WTC11 (cell line): ENCODE measurements around the gene STX17. TPM values are rescaled to one million over a fixed set of nuclear protein-coding genes. Genes with fewer than 3 reads are reported as not detected.

ENCODE experiments used
- ATAC-seq: fragments of 200-7000 bp; cut with Tn5 transposase; 2 replicates; pipeline ENCODE4 v1.10.0; 2021; ENCODE audit warnings: mild to moderate bottlenecking, moderate library complexity
- CTCF ChIA-PET: fragments of 300-600 bp; sonication (Branson Sonifier 250); formaldehyde crosslinking; loops from one replicate; lab custom pipeline; 2021; ENCODE audit warnings: antibody characterized with exemption; lab: Charles Lee
- POLR2A ChIA-PET: fragments of 350-600 bp; sonication (Branson Sonifier 250); formaldehyde crosslinking; loops from one replicate; lab custom pipeline; 2021; ENCODE audit warnings: antibody characterized with exemption; lab: Charles Lee
- DNase-seq: peaks from one replicate; pipeline ENCODE4 v3.0.0; 2021; ENCODE audit warnings: low spot score
- H3K27ac Mint-ChIP-seq: 2 replicates; pipeline ENCODE4 v1.8.0; 2021; ENCODE audit warnings: mixed read lengths
- H3K27me3 Mint-ChIP-seq: 2 replicates; pipeline ENCODE4 v1.8.0; 2021; ENCODE audit warnings: low read depth, mild to moderate bottlenecking, moderate library complexity, mixed read lengths
- H3K36me3 Mint-ChIP-seq: 2 replicates; pipeline ENCODE4 v1.8.0; 2021; ENCODE audit warnings: mixed read lengths
- H3K4me1 Mint-ChIP-seq: 2 replicates; pipeline ENCODE4 v1.8.0; 2022; ENCODE audit warnings: mixed read lengths
- H3K4me3 Mint-ChIP-seq: 2 replicates; pipeline ENCODE4 v1.8.0; 2021; ENCODE audit warnings: mild to moderate bottlenecking, moderate library complexity, mixed read lengths
- H3K9me3 Mint-ChIP-seq: 2 replicates; pipeline ENCODE4 v1.8.0; 2021; ENCODE audit warnings: mixed read lengths
- ATF1 ChIP-seq: sonication (generic); formaldehyde crosslinking; IDR thresholded peaks from 2 replicates; pipeline ENCODE4 v1.8.1; 2023; ENCODE audit warnings: mild to moderate bottlenecking, moderate library complexity, missing genetic modification reagents
- E2F4 ChIP-seq: sonication (generic); formaldehyde crosslinking; IDR thresholded peaks from 2 replicates; pipeline ENCODE4 v1.8.1; 2022; ENCODE audit warnings: low read depth, mild to moderate bottlenecking, moderate library complexity, missing genetic modification reagents, borderline replicate concordance
- ERG ChIP-seq: fragments of 250-450 bp; sonication (Bioruptor Pico); IDR thresholded peaks from 2 replicates; pipeline ENCODE4 v1.8.0; 2021; ENCODE audit warnings: mild to moderate bottlenecking
- FOXJ3 ChIP-seq: sonication (generic); formaldehyde crosslinking; IDR thresholded peaks from 2 replicates; pipeline ENCODE4 v1.9.0; 2021; ENCODE audit warnings: missing genetic modification reagents, mild to moderate bottlenecking, borderline replicate concordance
- IRF2 ChIP-seq: sonication (generic); formaldehyde crosslinking; IDR thresholded peaks from 2 replicates; pipeline ENCODE4 v1.8.0; 2022; ENCODE audit warnings: low read depth, missing genetic modification reagents, borderline replicate concordance
- MXD4 ChIP-seq: fragments of 250-450 bp; sonication (Bioruptor Pico); IDR thresholded peaks from 2 replicates; pipeline ENCODE4 v1.8.0; 2021; ENCODE audit warnings: mild to moderate bottlenecking, moderate library complexity, borderline replicate concordance
- MYBL2 ChIP-seq: sonication (generic); formaldehyde crosslinking; IDR thresholded peaks from 2 replicates; pipeline ENCODE4 v1.8.1; 2023; ENCODE audit warnings: mild to moderate bottlenecking, moderate library complexity, missing genetic modification reagents
- NFYB ChIP-seq: sonication (generic); formaldehyde crosslinking; conservative IDR thresholded peaks from 2 replicates; pipeline ENCODE4 v1.8.0; 2022; ENCODE audit warnings: low read depth, missing genetic modification reagents
- PREB ChIP-seq: sonication (generic); formaldehyde crosslinking; IDR thresholded peaks from 2 replicates; pipeline ENCODE4 v1.8.1; 2022; ENCODE audit warnings: mild to moderate bottlenecking, missing genetic modification reagents, moderate library complexity, borderline replicate concordance
- PRRX2 ChIP-seq: fragments of 250-450 bp; sonication (Bioruptor Pico); IDR thresholded peaks from 2 replicates; pipeline ENCODE4 v1.8.0; 2021; ENCODE audit warnings: mild to moderate bottlenecking
- SMAD4 ChIP-seq: sonication (generic); formaldehyde crosslinking; IDR thresholded peaks from 2 replicates; pipeline ENCODE4 v1.8.0; 2022; ENCODE audit warnings: mild to moderate bottlenecking, missing genetic modification reagents
- SOX15 ChIP-seq: fragments of 250-450 bp; sonication (Bioruptor Pico); IDR thresholded peaks from 2 replicates; pipeline ENCODE4 v1.9.0; 2021; ENCODE audit warnings: mild to moderate bottlenecking
- USF2 ChIP-seq: sonication (generic); formaldehyde crosslinking; IDR thresholded peaks from 2 replicates; pipeline ENCODE4 v1.8.1; 2023; ENCODE audit warnings: mild to moderate bottlenecking, missing genetic modification reagents, moderate library complexity
- ZNF138 ChIP-seq: sonication (generic); formaldehyde crosslinking; conservative IDR thresholded peaks from 2 replicates; pipeline ENCODE4 v1.8.1; 2022; ENCODE audit warnings: mild to moderate bottlenecking, moderate library complexity, missing genetic modification reagents
- ZNF219 ChIP-seq: sonication (generic); formaldehyde crosslinking; IDR thresholded peaks from 2 replicates; pipeline ENCODE4 v1.8.0; 2023; ENCODE audit warnings: missing genetic modification reagents, mild to moderate bottlenecking, borderline replicate concordance
- ZNF416 ChIP-seq: fragments of 250-450 bp; sonication (Bioruptor Pico); IDR thresholded peaks from 2 replicates; pipeline ENCODE4 v1.9.0; 2021; ENCODE audit warnings: mild to moderate bottlenecking, inconsistent platforms
- ZNF512 ChIP-seq: sonication (generic); formaldehyde crosslinking; IDR thresholded peaks from 2 replicates; pipeline ENCODE4 v1.8.1; 2022; ENCODE audit warnings: missing genetic modification reagents, borderline replicate concordance
- ZNF532 ChIP-seq: fragments of 250-450 bp; sonication (Bioruptor Pico); IDR thresholded peaks from 2 replicates; pipeline ENCODE4 v1.9.0; 2021; ENCODE audit warnings: mild to moderate bottlenecking, borderline replicate concordance
- ZNF671 ChIP-seq: fragments of 250-450 bp; sonication (Bioruptor Pico); IDR thresholded peaks from 2 replicates; pipeline ENCODE4 v1.8.0; 2021; ENCODE audit warnings: mild to moderate bottlenecking
- total RNA-seq: library from RNA; stranded (reverse); gene quantifications from 3 replicates; pipeline ENCODE4 v1.2.3, GENCODE V29; 2021

The STX17 gene
- total RNA-seq, 1 experiment from 2014 or later = 22.1 TPM

- no peak for TF ChIP-seq ZNF416 (CRISPR knock-in tag)
- no peak for TF ChIP-seq MXD4
- TF ChIP-seq FOXJ3 (CRISPR knock-in tag) = no peak
- no peak for TF ChIP-seq ZNF219
- TF ChIP-seq NFYB (CRISPR knock-in tag) = no peak
- no peak for TF ChIP-seq ERG (CRISPR knock-in tag)
- TF ChIP-seq E2F4 (CRISPR knock-in tag) = no peak
- TF ChIP-seq PRRX2 = no peak
These were observed 49.2 kb downstream of the STX17 start (continued) for GRCh38 chr9:99955606-99956005.

- Mint-ChIP-seq H3K9me3 (no peaks in the 10 kb centered on the region), H3K36me3 (no peaks in the 10 kb centered on the region), H3K4me3 (no peak overlapping the region), H3K27me3 (no peaks in the 10 kb centered on the region), H3K4me1 (peaks cover 13% of the 10 kb centered on the region), H3K27ac (no peak overlapping the region)
- no peak for TF ChIP-seq PREB (CRISPR knock-in tag)
- TF ChIP-seq ZNF671 (CRISPR knock-in tag) = no peak
- DNase-seq (no peak), ATAC-seq (no peak)
- CTCF ChIA-PET = no interaction called here
- POLR2A ChIA-PET = no interaction called here
These were observed 56.3 kb downstream of the STX17 start for GRCh38 chr9:99962680-99963261.

- Mint-ChIP-seq H3K4me3 (no peak overlapping the region), H3K27me3 (no peaks in the 10 kb centered on the region), H3K36me3 (peaks cover 5% of the 10 kb centered on the region), H3K27ac (no peak overlapping the region), H3K4me1 (peaks cover 21% of the 10 kb centered on the region), H3K9me3 (no peaks in the 10 kb centered on the region)
- no peak for ATAC-seq
- ChIA-PET CTCF (interaction anchor here (1.0 kb wide), 1 partner anchor 14 kb away, joined by 4 read pairs; no protein-coding TSS in a partner anchor), POLR2A (no interaction called here)
- DNase-seq = no peak
- TF ChIP-seq SMAD4 (CRISPR knock-in tag) (no peak), ZNF532 (CRISPR knock-in tag) (no peak), ATF1 (CRISPR knock-in tag) (no peak), IRF2 (no peak), USF2 (CRISPR knock-in tag) (no peak), MYBL2 (CRISPR knock-in tag) (no peak), ZNF138 (no peak), SOX15 (CRISPR knock-in tag) (no peak), ZNF512 (CRISPR knock-in tag) (no peak)
These were observed 57.9 kb downstream of the STX17 start for GRCh38 chr9:99964336-99964735.
